Progenitor cell of endocrine pancreas (in vitro differentiated cells): Measurements from ENCODE around the gene COL5A3. TPM values are rescaled to one million over a fixed set of nuclear protein-coding genes. Genes with fewer than 3 reads are reported as not detected.
"Not testable (repeated sequence)": the region's sequence is repeated elsewhere in the genome, so short reads cannot be mapped to it uniquely, and the experiment has no call there.

Source experiments
- DNase-seq: peaks from one replicate; pipeline ENCODE4 v3.0.0; 2021; ENCODE audit warnings: low spot score; ENCODE audit not compliant: unreplicated experiment
- H3K27ac Mint-ChIP-seq: 2 replicates; pipeline ENCODE4 v1.8.0; 2021; ENCODE audit warnings: mild to moderate bottlenecking, moderate library complexity, mixed read lengths
- H3K27me3 Mint-ChIP-seq: 2 replicates; pipeline ENCODE4 v1.8.0; 2021; ENCODE audit warnings: mixed read lengths
- H3K36me3 Mint-ChIP-seq: 2 replicates; pipeline ENCODE4 v1.8.0; 2022; ENCODE audit warnings: mixed read lengths; ENCODE audit not compliant: insufficient read depth
- H3K4me1 Mint-ChIP-seq: 2 replicates; pipeline ENCODE4 v1.8.0; 2021; ENCODE audit warnings: low read depth, mixed read lengths
- H3K4me3 Mint-ChIP-seq: 2 replicates; pipeline ENCODE4 v1.8.0; 2021; ENCODE audit warnings: low read depth, mild to moderate bottlenecking, moderate library complexity, mixed read lengths
- H3K9me3 Mint-ChIP-seq: 2 replicates; pipeline ENCODE4 v1.8.0; 2021; ENCODE audit warnings: low read depth, mixed read lengths
- total RNA-seq: library from RNA; stranded (reverse); gene quantifications from 2 replicates; pipeline ENCODE4 v1.2.1, GENCODE V29; 2021
- TF ChIP-seq, protein P1 (sequence below): fragments of 200-600 bp; sonication (generic); IDR thresholded peaks from one replicate; pipeline ENCODE4 v1.5.0; 2021; ENCODE audit warnings: antibody characterized with exemption, mild to moderate bottlenecking; ENCODE audit not compliant: unreplicated experiment

Gene COL5A3
- total RNA-seq, 1 donor from 2014 or later, result 0.05 TPM

DNA sequence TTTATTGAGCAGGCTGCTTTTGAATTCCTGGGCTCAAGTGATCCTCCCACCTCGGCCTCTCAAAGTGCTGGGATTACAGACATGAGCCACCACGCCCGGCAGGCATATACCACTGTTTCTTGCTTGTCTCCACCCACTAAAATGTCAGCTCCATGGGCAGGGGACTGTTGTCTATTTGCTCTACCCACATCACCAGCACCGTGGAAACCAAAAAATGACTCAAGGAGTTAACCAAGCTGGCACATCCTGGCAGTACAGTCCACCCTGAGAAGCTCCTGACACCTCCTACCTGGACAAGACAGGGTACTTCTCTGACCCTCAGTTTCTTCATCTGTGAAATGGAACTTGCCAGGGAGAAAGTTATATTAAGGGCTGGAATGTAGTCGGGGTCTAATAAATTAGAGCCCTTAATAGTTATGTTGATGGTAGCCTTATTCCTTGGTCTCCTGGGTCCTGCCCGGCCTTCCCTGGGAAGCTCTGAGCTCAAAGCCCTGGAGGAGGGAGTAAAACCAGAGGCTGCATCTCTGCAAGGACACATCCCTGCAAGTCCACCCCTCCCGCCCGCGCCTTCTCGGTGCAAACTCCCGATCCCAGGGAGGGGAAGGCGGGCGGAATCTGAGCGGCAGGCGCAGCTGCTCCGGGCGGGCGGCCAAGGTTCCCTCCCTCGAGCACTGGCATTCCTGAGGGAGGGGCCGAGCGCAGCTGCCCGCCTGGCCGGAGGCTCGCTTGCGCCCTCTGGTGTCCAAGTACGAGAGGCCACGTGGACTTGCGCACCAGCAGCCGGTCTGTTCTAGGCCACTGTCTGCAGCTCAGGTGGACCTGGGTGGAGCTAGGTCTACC lies 17.1 kb upstream of the COL5A3 start:
- H3K4me1 Mint-ChIP-seq, result no peaks in the 10 kb centered on the region
- peak overlapping the region; percentile 7 for H3K4me3 Mint-ChIP-seq
- TF ChIP-seq, protein P1, sequence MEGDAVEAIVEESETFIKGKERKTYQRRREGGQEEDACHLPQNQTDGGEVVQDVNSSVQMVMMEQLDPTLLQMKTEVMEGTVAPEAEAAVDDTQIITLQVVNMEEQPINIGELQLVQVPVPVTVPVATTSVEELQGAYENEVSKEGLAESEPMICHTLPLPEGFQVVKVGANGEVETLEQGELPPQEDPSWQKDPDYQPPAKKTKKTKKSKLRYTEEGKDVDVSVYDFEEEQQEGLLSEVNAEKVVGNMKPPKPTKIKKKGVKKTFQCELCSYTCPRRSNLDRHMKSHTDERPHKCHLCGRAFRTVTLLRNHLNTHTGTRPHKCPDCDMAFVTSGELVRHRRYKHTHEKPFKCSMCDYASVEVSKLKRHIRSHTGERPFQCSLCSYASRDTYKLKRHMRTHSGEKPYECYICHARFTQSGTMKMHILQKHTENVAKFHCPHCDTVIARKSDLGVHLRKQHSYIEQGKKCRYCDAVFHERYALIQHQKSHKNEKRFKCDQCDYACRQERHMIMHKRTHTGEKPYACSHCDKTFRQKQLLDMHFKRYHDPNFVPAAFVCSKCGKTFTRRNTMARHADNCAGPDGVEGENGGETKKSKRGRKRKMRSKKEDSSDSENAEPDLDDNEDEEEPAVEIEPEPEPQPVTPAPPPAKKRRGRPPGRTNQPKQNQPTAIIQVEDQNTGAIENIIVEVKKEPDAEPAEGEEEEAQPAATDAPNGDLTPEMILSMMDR, result peak; percentile 90
- H3K36me3 Mint-ChIP-seq, result no peaks in the 10 kb centered on the region
- H3K9me3 Mint-ChIP-seq, result peaks cover 2% of the 10 kb centered on the region
- no peak overlapping the region for H3K27ac Mint-ChIP-seq
- DNase-seq, result peak; percentile 94
- peaks cover 28% of the 10 kb centered on the region for H3K27me3 Mint-ChIP-seq

DNA sequence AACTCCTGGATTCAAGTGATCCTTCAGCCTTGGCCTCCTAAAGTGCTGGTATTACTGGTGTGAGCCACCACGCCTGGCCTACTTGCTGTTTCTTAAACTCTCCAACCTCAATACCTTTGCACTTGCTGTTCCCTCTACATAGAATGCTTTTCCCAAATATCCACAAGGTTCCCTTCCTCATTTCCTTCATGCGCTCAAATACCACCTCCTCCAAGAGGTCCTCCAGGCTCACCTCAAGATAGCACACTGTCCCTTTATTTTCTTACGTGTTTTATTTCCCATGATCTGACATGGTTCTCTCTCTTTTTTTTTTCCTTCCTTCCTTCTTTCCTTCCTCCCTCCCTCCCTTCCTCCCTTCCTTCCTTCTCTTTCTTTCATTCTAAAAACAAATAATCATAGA lies 16.4 kb upstream of the COL5A3 start:
- Mint-ChIP-seq H3K36me3 (no peaks in the 10 kb centered on the region), H3K4me3 (no peak overlapping the region), H3K4me1 (no peaks in the 10 kb centered on the region), H3K27ac (no peak overlapping the region), H3K27me3 (peaks cover 25% of the 10 kb centered on the region), H3K9me3 (no peaks in the 10 kb centered on the region)
- DNase-seq, result no peak
- TF ChIP-seq, protein P1, result no peak

DNA sequence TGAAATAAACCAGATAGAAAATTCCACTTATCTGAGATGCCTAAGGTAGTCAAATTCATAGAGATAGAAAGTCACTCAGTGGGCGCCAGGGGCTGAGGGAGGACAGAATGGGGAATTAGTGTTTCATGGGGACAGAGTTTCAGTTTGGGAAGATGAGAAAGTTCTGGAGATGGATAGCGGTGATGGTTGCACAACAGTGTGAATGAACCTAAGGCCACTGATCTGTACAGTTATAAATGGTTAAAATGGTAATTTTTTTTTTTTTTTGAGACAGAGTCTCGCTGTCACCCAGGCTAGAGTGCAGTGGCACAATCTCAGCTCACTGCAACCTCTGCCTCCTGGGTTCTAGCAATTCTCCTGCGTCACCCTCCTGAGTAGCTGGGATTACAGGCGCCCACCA lies 12.8 kb upstream of the COL5A3 start:
- H3K9me3 Mint-ChIP-seq, H3K36me3 Mint-ChIP-seq, H3K4me3 Mint-ChIP-seq, DNase-seq, H3K4me1 Mint-ChIP-seq, H3K27ac Mint-ChIP-seq: not testable (repeated sequence)
- peaks cover 34% of the 10 kb centered on the region for H3K27me3 Mint-ChIP-seq

DNA sequence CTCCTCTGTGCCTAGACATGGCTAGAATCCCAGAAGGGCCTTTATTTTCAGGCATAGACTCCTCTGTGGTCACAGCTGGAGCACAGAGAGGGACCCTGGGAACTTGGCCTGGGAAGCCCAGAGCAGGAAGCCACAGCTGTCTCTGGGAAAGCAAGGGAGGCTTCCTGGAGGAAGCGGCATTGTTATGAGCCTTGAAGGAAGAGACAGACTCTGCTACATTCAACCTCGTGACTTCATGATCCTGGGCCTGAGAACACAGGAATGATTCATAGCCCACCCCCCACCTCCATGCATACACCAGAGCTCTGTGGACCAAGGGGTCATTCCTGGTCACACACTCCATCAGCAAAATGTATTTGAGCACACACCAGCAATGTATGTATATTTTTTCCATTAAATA lies 11.6 kb upstream of the COL5A3 start:
- H3K9me3 Mint-ChIP-seq, result no peaks in the 10 kb centered on the region

DNA sequence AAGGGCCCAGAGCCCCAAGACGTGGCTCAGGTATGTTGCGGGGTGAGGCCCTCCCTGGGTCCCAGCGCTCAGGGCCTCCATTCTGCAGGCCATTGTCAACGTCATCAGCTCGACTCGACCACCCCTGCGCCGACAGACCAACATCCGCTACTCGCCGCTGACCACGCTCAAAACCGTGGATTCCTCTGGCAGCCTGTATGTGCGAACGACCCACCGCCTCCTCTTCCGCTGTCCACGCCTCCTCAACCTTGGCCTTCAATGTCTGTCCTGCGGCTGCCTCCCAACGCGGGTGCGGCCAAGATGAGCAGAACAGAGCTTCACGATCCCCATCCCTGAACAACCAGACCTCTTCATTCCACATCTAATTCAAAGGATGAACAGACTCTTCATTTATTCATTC lies 11.1 kb upstream of the COL5A3 start:
- no peak for DNase-seq
- Mint-ChIP-seq H3K36me3 (no peaks in the 10 kb centered on the region), H3K9me3 (no peaks in the 10 kb centered on the region), H3K27ac (peak overlapping the region; percentile 3), H3K4me1 (no peaks in the 10 kb centered on the region), H3K27me3 (peaks cover 29% of the 10 kb centered on the region), H3K4me3 (no peak overlapping the region)
- TF ChIP-seq, protein P1, result no peak

More for the DNA sequence above, 11.6 kb upstream of the COL5A3 start:
- Mint-ChIP-seq H3K4me3 (no peak overlapping the region), H3K27ac (peak overlapping the region; percentile 3), H3K4me1 (no peaks in the 10 kb centered on the region), H3K36me3 (no peaks in the 10 kb centered on the region), H3K27me3 (peaks cover 29% of the 10 kb centered on the region)
- no peak for DNase-seq
- TF ChIP-seq, protein P1, result no peak

DNA sequence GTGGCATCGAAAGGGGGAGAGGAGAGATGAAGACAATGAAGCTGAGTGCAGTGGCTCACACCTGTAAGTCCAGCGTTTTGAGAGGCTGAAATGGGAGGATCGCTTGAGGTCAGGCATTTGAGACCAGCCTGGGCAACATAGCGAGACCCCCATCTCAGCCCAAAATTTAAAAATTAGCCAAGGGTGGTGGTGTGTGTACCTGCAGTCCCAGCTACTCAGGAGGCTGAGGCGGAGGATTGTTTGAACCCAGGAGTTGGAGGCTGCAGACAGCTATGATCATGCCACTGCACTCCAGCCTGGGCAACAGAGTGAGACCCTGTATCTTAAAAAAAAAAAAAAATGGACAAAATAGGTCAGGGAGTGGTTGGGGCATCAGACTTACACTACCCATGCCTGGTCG lies 10.5 kb upstream of the COL5A3 start:
- H3K4me1 Mint-ChIP-seq, result no peaks in the 10 kb centered on the region
- no peak for DNase-seq
- H3K27me3 Mint-ChIP-seq, result peaks cover 23% of the 10 kb centered on the region
- TF ChIP-seq, protein P1, result no peak
- no peak overlapping the region for H3K27ac Mint-ChIP-seq
- H3K36me3 Mint-ChIP-seq, result no peaks in the 10 kb centered on the region
- no peaks in the 10 kb centered on the region for H3K9me3 Mint-ChIP-seq
- no peak overlapping the region for H3K4me3 Mint-ChIP-seq
